VCaP (cell line): Measurements from ENCODE around the gene RAD51B.

Experiments used
- H3K27ac ChIP-seq: fragments of 450-650 bp; 2 replicates; pipeline ENCODE4 v1.5.1; 2017
- CTCF ChIP-seq: fragments of 450-650 bp; conservative IDR thresholded peaks from 2 replicates; pipeline ENCODE4 v1.5.1; 2017; ENCODE audit warnings: mild to moderate bottlenecking, moderate library complexity

Gene RAD51B

GRCh38 chr14:68740788-68741476 lies 921.4 kb downstream of the RAD51B start:
- H3K27ac ChIP-seq: no peak overlapping the region
- no peak for TF ChIP-seq CTCF

- no peak for TF ChIP-seq CTCF
- H3K27ac ChIP-seq: no peak overlapping the region
These were observed 921.9 kb downstream of the RAD51B start for GRCh38 chr14:68741477-68741791.

GRCh38 chr14:68741839-68742470 lies 922.4 kb downstream of the RAD51B start:
- H3K27ac ChIP-seq: no peak overlapping the region
- no peak for TF ChIP-seq CTCF

GRCh38 chr14:68744613-68745012 lies 925.0 kb downstream of the RAD51B start:
- no peak overlapping the region for H3K27ac ChIP-seq
- TF ChIP-seq CTCF: no peak

GRCh38 chr14:68747393-68747792 lies 927.8 kb downstream of the RAD51B start:
- no peak for TF ChIP-seq CTCF
- H3K27ac ChIP-seq: no peak overlapping the region

- no peak for TF ChIP-seq CTCF
- no peak overlapping the region for H3K27ac ChIP-seq
These were observed 928.7 kb downstream of the RAD51B start for GRCh38 chr14:68748260-68748659.

- H3K27ac ChIP-seq: no peak overlapping the region
- TF ChIP-seq CTCF: no peak
These were observed 929.1 kb downstream of the RAD51B start for GRCh38 chr14:68748691-68749090.
